ENCODE results near the gene LCT.
A peak's percentile ranks its signal among the peaks of the same experiment; 100 is the strongest.

The LCT gene

GRCh38 chr2:135843671-135844070, 6.7 kb upstream of the LCT start:
- Histone ChIP-seq H3K4me2 (no peak overlapping the region), H3K9ac (no peak overlapping the region), H3K9me3 (replicated peaks in 1 of 11) (no peaks in the 10 kb centered on the region), H4K20me1 (no peaks in the 10 kb centered on the region; a peak in 2 of 22 replicates), H3K27me3 (no peaks in the 10 kb centered on the region), H3K4me3 (no peak overlapping the region), H3K4me1 (peaks cover 0 to 18% (median 8%) of the 10 kb centered on the region in 10 experiments; a peak in 14 of 20 replicates), H3K27ac (no peak overlapping the region), H3K36me3 (peaks cover 75 to 98% (median 94%) of the 10 kb centered on the region in 11 experiments)
- TF ChIP-seq Cebpa-rat (IDR thresholded peaks at IDR 0.05), result no peak

GRCh38 chr2:135840601-135841000, 3.6 kb upstream of the LCT start:
- peak overlapping the region in 1 of 11 experiments; percentile 20; a peak in 3 of 22 replicates for H3K4me2 ChIP-seq

GRCh38 chr2:135839713-135840112, 2.7 kb upstream of the LCT start:
- Histone ChIP-seq H3K27ac (no peak overlapping the region), H3K4me1 (peaks cover 0 to 34% (median 23%) of the 10 kb centered on the region in 10 experiments; a peak in 17 of 20 replicates), H3K4me3 (no peak overlapping the region), H3K4me2 (no peak overlapping the region; a peak in 4 of 22 replicates), H3K9me3 (replicated peaks in 1 of 11) (no peaks in the 10 kb centered on the region), H3K9ac (no peak overlapping the region), H4K20me1 (no peaks in the 10 kb centered on the region; a peak in 1 of 22 replicates), H3K36me3 (peaks cover 42 to 65% (median 57%) of the 10 kb centered on the region in 11 experiments), H3K27me3 (no peaks in the 10 kb centered on the region)
- no peak for TF ChIP-seq Cebpa-rat (IDR thresholded peaks at IDR 0.05)

More at GRCh38 chr2:135840601-135841000, 3.6 kb upstream of the LCT start:
- Histone ChIP-seq H3K36me3 (peaks cover 51 to 74% (median 66%) of the 10 kb centered on the region in 11 experiments), H3K9me3 (replicated peaks in 1 of 11) (no peaks in the 10 kb centered on the region), H3K4me3 (no peak overlapping the region), H3K27me3 (no peaks in the 10 kb centered on the region), H4K20me1 (no peaks in the 10 kb centered on the region; a peak in 1 of 22 replicates), H3K9ac (no peak overlapping the region), H3K27ac (no peak overlapping the region), H3K4me1 (peaks cover 0 to 32% (median 21%) of the 10 kb centered on the region in 10 experiments; a peak in 17 of 20 replicates)
- no peak for TF ChIP-seq Cebpa-rat (IDR thresholded peaks at IDR 0.05)

GRCh38 chr2:135838502-135838901, 1.5 kb upstream of the LCT start:
- no peaks in the 10 kb centered on the region for H3K9me3 ChIP-seq (replicated peaks in 1 of 11)
- H3K4me2 ChIP-seq, result no peak overlapping the region
- peaks cover 0 to 34% (median 21%) of the 10 kb centered on the region in 10 experiments; a peak in 17 of 20 replicates for H3K4me1 ChIP-seq
- no peaks in the 10 kb centered on the region for H3K27me3 ChIP-seq
- H4K20me1 ChIP-seq, result no peaks in the 10 kb centered on the region; a peak in 1 of 22 replicates
- H3K4me3 ChIP-seq, result no peak overlapping the region
- peaks cover 30 to 53% (median 45%) of the 10 kb centered on the region in 11 experiments for H3K36me3 ChIP-seq
- TF ChIP-seq Cebpa-rat (IDR thresholded peaks at IDR 0.05), result no peak
- no peak overlapping the region for H3K27ac ChIP-seq
- H3K9ac ChIP-seq, result no peak overlapping the region

- Histone ChIP-seq H3K9me3 (replicated peaks in 1 of 11) (no peaks in the 10 kb centered on the region), H3K9ac (no peak overlapping the region), H3K4me1 (peaks cover 0 to 18% (median 15%) of the 10 kb centered on the region in 10 experiments; a peak in 16 of 20 replicates), H3K27ac (no peak overlapping the region), H4K20me1 (no peaks in the 10 kb centered on the region), H3K4me3 (no peak overlapping the region), H3K36me3 (peaks cover 0 to 4% (median 0%) of the 10 kb centered on the region in 11 experiments; a peak in 2 of 22 replicates), H3K27me3 (no peaks in the 10 kb centered on the region), H3K4me2 (no peak overlapping the region)
- TF ChIP-seq Cebpa-rat (IDR thresholded peaks at IDR 0.05), result no peak
Measured at GRCh38 chr2:135832891-135833290, 4.1 kb downstream of the LCT start.

- no peak for TF ChIP-seq Cebpa-rat (IDR thresholded peaks at IDR 0.05)
- Histone ChIP-seq H3K27me3 (no peaks in the 10 kb centered on the region), H3K9ac (no peak overlapping the region), H3K9me3 (replicated peaks in 1 of 11) (no peaks in the 10 kb centered on the region), H3K4me2 (no peak overlapping the region), H3K4me1 (peaks cover 0 to 15% (median 12%) of the 10 kb centered on the region in 10 experiments; a peak in 16 of 20 replicates), H3K36me3 (peaks cover 0 to under 1% (median 0%) of the 10 kb centered on the region in 11 experiments; a peak in 1 of 22 replicates), H3K4me3 (no peak overlapping the region), H4K20me1 (no peaks in the 10 kb centered on the region), H3K27ac (no peak overlapping the region)
Measured at GRCh38 chr2:135831180-135831812, 5.7 kb downstream of the LCT start.

- H3K9ac ChIP-seq, result no peak overlapping the region
- no peaks in the 10 kb centered on the region for H4K20me1 ChIP-seq
- no peak overlapping the region for H3K4me2 ChIP-seq
- no peak overlapping the region for H3K27ac ChIP-seq
- H3K9me3 ChIP-seq (replicated peaks in 1 of 11), result no peaks in the 10 kb centered on the region
- H3K36me3 ChIP-seq, result no peaks in the 10 kb centered on the region
- no peak overlapping the region for H3K4me3 ChIP-seq
- no peaks in the 10 kb centered on the region for H3K27me3 ChIP-seq
- peaks cover 9 to 23% (median 19%) of the 10 kb centered on the region in 10 experiments; a peak in 19 of 20 replicates for H3K4me1 ChIP-seq
- no peak for TF ChIP-seq Cebpa-rat (IDR thresholded peaks at IDR 0.05)
Measured at GRCh38 chr2:135829378-135830135, 7.4 kb downstream of the LCT start.

GRCh38 chr2:135826544-135826943, 10.4 kb downstream of the LCT start:
- Histone ChIP-seq H3K4me1 (peaks cover 9 to 24% (median 19%) of the 10 kb centered on the region in 10 experiments; a peak in 19 of 20 replicates), H4K20me1 (no peaks in the 10 kb centered on the region), H3K9ac (no peak overlapping the region; a peak in 1 of 22 replicates), H3K27ac (no peak overlapping the region), H3K9me3 (replicated peaks in 1 of 11) (peaks cover 15 to 25% (median 20%) of the 10 kb centered on the region in 11 experiments), H3K4me3 (no peak overlapping the region), H3K4me2 (peak overlapping the region in 9 of 11 experiments; percentile 27 to 75 (median 65); a peak in 13 of 22 replicates), H3K27me3 (no peaks in the 10 kb centered on the region), H3K36me3 (peaks cover 0 to 13% (median 0%) of the 10 kb centered on the region in 11 experiments; a peak in 5 of 22 replicates)
- no peak for TF ChIP-seq Cebpa-rat (IDR thresholded peaks at IDR 0.05)

Measured in BLaER1 treated with 17β-estradiol and CSF1 and Interleukin-3, amounts not matched to agents 10 nM and 100 nM (cell line).